Naive B cell (primary cell): Measurements from ENCODE around the gene GRIFIN. TPM values are rescaled to one million over a fixed set of nuclear protein-coding genes. Genes with fewer than 3 reads are reported as not detected.

Experiments used
- ATAC-seq, 2 donors: fragments of 150-1000 bp; cut with Tn5 transposase; 2 replicates each; pipeline ENCODE4 v1.10.0; 2021; ENCODE audit warnings: low read depth in 2 of 2, mild to moderate bottlenecking in 2 of 2, moderate library complexity in 2 of 2
- DNase-seq: peaks from one replicate; pipeline ENCODE4 v3.0.0; 2022
- H3K27ac Mint-ChIP-seq, 6 donors: one replicate each; pipeline ENCODE4 v1.8.0; 2020 to 2022; ENCODE audit warnings: mild to moderate bottlenecking in 6 of 6, mixed read lengths in 6 of 6, moderate library complexity in 5 of 6, inconsistent platforms in 2 of 6
- H3K27me3 Mint-ChIP-seq, 3 donors: one replicate each; pipeline ENCODE4 v1.8.0; 2021 to 2022; ENCODE audit warnings: mixed read lengths in 3 of 3, mild to moderate bottlenecking in 1 of 3
- H3K36me3 Mint-ChIP-seq, 2 donors: one replicate each; pipeline ENCODE4 v1.8.0; 2020 to 2022; ENCODE audit warnings: mixed read lengths in 2 of 2, inconsistent platforms in 1 of 2, mild to moderate bottlenecking in 1 of 2
- H3K4me1 Mint-ChIP-seq, 3 donors: one replicate each; pipeline ENCODE4 v1.8.0; 2020 to 2022; ENCODE audit warnings: mixed read lengths in 3 of 3, inconsistent platforms in 1 of 3, mild to moderate bottlenecking in 1 of 3, moderate library complexity in 1 of 3
- H3K4me3 Mint-ChIP-seq, 8 donors: one replicate each; pipeline ENCODE4 v1.8.0; 2020 to 2022; ENCODE audit warnings: mild to moderate bottlenecking in 8 of 8, mixed read lengths in 8 of 8, moderate library complexity in 8 of 8, inconsistent platforms in 2 of 8
- H3K9me3 Mint-ChIP-seq, 7 donors: one replicate each; pipeline ENCODE4 v1.8.0; 2020 to 2022; ENCODE audit warnings: mixed read lengths in 7 of 7, mild to moderate bottlenecking in 5 of 7, inconsistent platforms in 2 of 7, moderate library complexity in 1 of 7
- polyA plus RNA-seq, 6 donors: library from polyadenylated mRNA; unstranded; fragments of 300-500 nt; fragmentation: Illumina TruSeq; gene quantifications; one replicate each; pipeline ENCODE4 v1.2.3, GENCODE V29; 2021; ENCODE audit warnings: low read depth in 6 of 6

Gene GRIFIN
- polyA plus RNA-seq, 6 donors from 2014 or later = not detected

GRCh38 chr7:2436341-2437104, 39.7 kb downstream of the GRIFIN start:
- peaks cover 0 to 9% of the 10 kb centered on the region in 2 donors for H3K36me3 Mint-ChIP-seq
- H3K4me3 Mint-ChIP-seq = peak overlapping the region in 1 of 8 donors; percentile 52
- H3K4me1 Mint-ChIP-seq = peaks cover 0 to 6% (median 0%) of the 10 kb centered on the region in 3 donors
- no peak for ATAC-seq
- H3K27me3 Mint-ChIP-seq = no peaks in the 10 kb centered on the region
- peaks cover 0 to 2% (median 0%) of the 10 kb centered on the region in 7 donors for H3K9me3 Mint-ChIP-seq
- no peak for DNase-seq
- peak overlapping the region in 1 of 6 donors; percentile 42 for H3K27ac Mint-ChIP-seq

- H3K4me3 Mint-ChIP-seq = no peak overlapping the region
- ATAC-seq = no peak
- DNase-seq = no peak
Measured at GRCh38 chr7:2435146-2435545, 41.1 kb downstream of the GRIFIN start.

GRCh38 chr7:2433713-2434550, 42.3 kb downstream of the GRIFIN start:
- Mint-ChIP-seq H3K27me3 (no peaks in the 10 kb centered on the region), H3K4me1 (peaks cover 0 to 9% (median 0%) of the 10 kb centered on the region in 3 donors), H3K27ac (no peak overlapping the region), H3K36me3 (peaks cover 8 to 15% of the 10 kb centered on the region in 2 donors), H3K4me3 (no peak overlapping the region), H3K9me3 (peaks cover 5 to 10% (median 7%) of the 10 kb centered on the region in 7 donors)
- DNase-seq (no peak), ATAC-seq (no peak)

More at GRCh38 chr7:2435146-2435545, 41.1 kb downstream of the GRIFIN start:
- peaks cover 0 to 7% (median 0%) of the 10 kb centered on the region in 3 donors for H3K4me1 Mint-ChIP-seq
- peaks cover 8 to 15% of the 10 kb centered on the region in 2 donors for H3K36me3 Mint-ChIP-seq
- H3K9me3 Mint-ChIP-seq = peaks cover 5 to 10% (median 7%) of the 10 kb centered on the region in 7 donors
- H3K27ac Mint-ChIP-seq = no peak overlapping the region
- H3K27me3 Mint-ChIP-seq = no peaks in the 10 kb centered on the region

- DNase-seq (no peak), ATAC-seq (no peak)
- Mint-ChIP-seq H3K4me1 (peaks cover 0 to 9% (median 0%) of the 10 kb centered on the region in 3 donors), H3K36me3 (peaks cover 8 to 15% of the 10 kb centered on the region in 2 donors), H3K9me3 (peaks cover 5 to 10% (median 7%) of the 10 kb centered on the region in 7 donors), H3K27ac (no peak overlapping the region), H3K4me3 (no peak overlapping the region), H3K27me3 (no peaks in the 10 kb centered on the region)
Measured at GRCh38 chr7:2432910-2433712, 43.1 kb downstream of the GRIFIN start.

GRCh38 chr7:2431260-2431867, 44.8 kb downstream of the GRIFIN start:
- H3K36me3 Mint-ChIP-seq = peaks cover 8 to 12% of the 10 kb centered on the region in 2 donors
- peak overlapping the region in 1 of 8 donors; percentile 82 for H3K4me3 Mint-ChIP-seq
- H3K9me3 Mint-ChIP-seq = peaks cover 5 to 10% (median 7%) of the 10 kb centered on the region in 7 donors
- ATAC-seq (peak; percentile 21 to 32), DNase-seq (no peak)
- H3K27ac Mint-ChIP-seq = peak overlapping the region in 1 of 6 donors; percentile 65
- H3K4me1 Mint-ChIP-seq = peaks cover 0 to 9% (median 0%) of the 10 kb centered on the region in 3 donors
- no peaks in the 10 kb centered on the region for H3K27me3 Mint-ChIP-seq

GRCh38 chr7:2425749-2426148, 50.4 kb downstream of the GRIFIN start:
- ATAC-seq = no peak
- Mint-ChIP-seq H3K4me3 (no peak overlapping the region), H3K4me1 (peaks cover 9 to 14% (median 11%) of the 10 kb centered on the region in 3 donors), H3K27ac (no peak overlapping the region), H3K36me3 (peaks cover under 1 to 2% of the 10 kb centered on the region in 2 donors), H3K9me3 (peaks cover under 1 to 5% (median 1%) of the 10 kb centered on the region in 7 donors), H3K27me3 (no peaks in the 10 kb centered on the region)
- no peak for DNase-seq

Other genes with a start within 250 kb of the GRIFIN start
- 100 to 1,000 TPM; 109 to 209 (median 158) TPM for gene MAD1L1, start 243.5 kb downstream of the GRIFIN start, polyA plus RNA-seq
- 10 to 100 TPM; 29.2 to 64.2 (median 46.1) TPM for gene MRM2, start 234.2 kb downstream of the GRIFIN start, polyA plus RNA-seq
- gene NUDT1, start 234.2 kb downstream of the GRIFIN start, polyA plus RNA-seq = 10 to 100 TPM; 50.8 to 78.8 (median 59.4) TPM
- 100 to 1,000 TPM in 3 of 6 donors, 10 to 100 TPM in 3; 74.2 to 107 (median 96.2) TPM for gene SNX8, start 162.0 kb downstream of the GRIFIN start, polyA plus RNA-seq
- 100 to 1,000 TPM in 3 of 6 donors, 10 to 100 TPM in 3; 69.6 to 123 (median 94.4) TPM for gene EIF3B, start 121.6 kb downstream of the GRIFIN start, polyA plus RNA-seq
- 10 to 100 TPM in 4 of 6 donors, 1 to 10 TPM in 2; 6.5 to 20.9 (median 12.3) TPM for gene CHST12, start 72.8 kb downstream of the GRIFIN start, polyA plus RNA-seq
- 1 to 10 TPM in 5 of 6 donors, under 1 TPM in 1; 0.59 to 4.0 (median 2.2) TPM for gene LFNG, start 43.4 kb upstream of the GRIFIN start, polyA plus RNA-seq
- gene BRAT1, start 79.1 kb upstream of the GRIFIN start, polyA plus RNA-seq = 10 to 100 TPM; 17.7 to 29.3 (median 20.6) TPM
- 1 to 10 TPM in 4 of 6 donors, under 1 TPM in 1, not detected in 1; 0.36 to 1.7 (median 1.3) TPM for gene IQCE, start 82.6 kb upstream of the GRIFIN start, polyA plus RNA-seq
- gene TTYH3, start 155.6 kb upstream of the GRIFIN start, polyA plus RNA-seq = 1 to 10 TPM; 1.2 to 4.4 (median 2.5) TPM
- gene AMZ1, start 211.8 kb upstream of the GRIFIN start, polyA plus RNA-seq = 1 to 10 TPM in 5 of 6 donors, not detected in 1; 1.4 to 3.3 (median 2.7) TPM